ENCODE measurements around the gene SELENOW. TPM values are rescaled to one million over a fixed set of nuclear protein-coding genes. Genes with fewer than 3 reads are reported as not detected.
"Not testable (repeated sequence)": the region's sequence is repeated elsewhere in the genome, so short reads cannot be mapped to it uniquely, and the experiment has no call there.

The SELENOW gene
- total RNA-seq, 4 donors from 2014 or later: 1,363 to 1,667 (median 1,434) TPM

DNA sequence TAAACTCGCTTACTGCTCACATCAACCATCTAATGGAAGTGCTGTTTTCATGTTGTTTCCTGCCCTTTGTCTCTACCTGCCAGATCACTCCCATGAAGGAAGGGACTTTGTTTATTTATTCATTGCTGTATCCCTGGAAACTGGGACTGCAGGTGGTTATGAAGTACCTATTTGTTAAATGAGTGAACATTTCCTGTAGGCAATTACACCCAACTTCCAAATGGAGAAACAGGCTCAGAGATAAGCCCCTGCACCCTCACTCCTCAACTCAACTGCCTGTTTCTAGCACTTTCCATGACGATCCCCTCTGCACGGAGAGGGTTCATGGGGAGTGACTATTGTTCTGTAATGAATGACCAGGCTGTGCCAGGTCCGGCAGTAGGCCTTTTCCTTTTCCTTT is 1.9 kb upstream of the SELENOW start:
- WGBS: 82% methylated on average over 4 of the region's 4 CpGs

GRCh38 chr19:47777245-47778048 is 1.1 kb upstream of the SELENOW start:
- H3K4me1 ChIP-seq: peaks cover 32 to 52% (median 45%) of the 10 kb centered on the region in 4 donors
- H3K9me3 ChIP-seq; intact Hi-C loops (cut with DNase I); DNase-seq (ENCODE audit: extremely low spot score); H3K27me3 ChIP-seq: not testable (repeated sequence)
- peak overlapping the region; percentile 97 to 100 (median 98) for H3K27ac ChIP-seq (replicated peaks in 1 of 4)
- WGBS: 76% methylated on average over 20 of the region's 23 CpGs
- H3K4me3 ChIP-seq: peak overlapping the region; percentile 80 to 94 (median 90)
- H3K36me3 ChIP-seq: peaks cover 0 to 19% (median 16%) of the 10 kb centered on the region in 4 donors

More for the DNA sequence above, 1.9 kb upstream of the SELENOW start:
- H3K4me1 ChIP-seq: peaks cover 23 to 43% (median 36%) of the 10 kb centered on the region in 4 donors
- TF ChIP-seq POLR2AphosphoS5 (IDR thresholded peaks at IDR 0.05) (peak in 1 of 2 donors; percentile 38), POLR2A (IDR thresholded peaks at IDR 0.05; ENCODE audit: low read depth) (no peak)
- DNase-seq (ENCODE audit: extremely low spot score): no peak
- intact Hi-C loops (cut with DNase I): no loop called here
- H3K27ac ChIP-seq (replicated peaks in 1 of 4): peak overlapping the region in 1 of 4 donors; percentile 97
- no peaks in the 10 kb centered on the region for H3K27me3 ChIP-seq
- H3K4me3 ChIP-seq: no peak overlapping the region
- peaks cover 0 to 11% (median 9%) of the 10 kb centered on the region in 4 donors for H3K36me3 ChIP-seq
- H3K9me3 ChIP-seq: no peaks in the 10 kb centered on the region

DNA sequence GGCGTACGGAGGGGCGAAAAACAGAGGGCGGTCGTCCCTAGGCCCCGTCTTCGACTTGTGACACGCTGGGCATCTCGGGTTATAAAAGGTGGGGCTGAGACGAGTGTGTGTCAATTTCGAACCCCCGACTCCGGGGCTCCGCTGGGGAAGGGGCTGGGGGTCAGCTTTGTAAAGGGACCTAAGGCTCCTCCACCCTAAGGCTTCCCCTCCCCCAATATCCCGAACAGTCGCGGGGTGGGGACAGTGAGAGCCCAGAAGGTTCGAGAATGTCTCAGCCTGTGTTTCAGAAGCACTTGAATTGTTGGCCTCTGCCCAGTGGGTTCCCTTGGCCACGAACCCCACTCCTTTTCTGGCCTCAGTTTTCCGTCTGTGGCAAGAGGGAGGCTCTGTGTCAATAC is 450 bp downstream of the SELENOW start:
- TF ChIP-seq POLR2AphosphoS5 (IDR thresholded peaks at IDR 0.05) (peak in 1 of 2 donors; percentile 30), EP300 (IDR thresholded peaks at IDR 0.05) (no peak), POLR2A (IDR thresholded peaks at IDR 0.05; ENCODE audit: low read depth) (no peak), CTCF (IDR thresholded peaks at IDR 0.05) (no peak)
- no peaks in the 10 kb centered on the region for H3K9me3 ChIP-seq
- peaks cover 42 to 67% (median 56%) of the 10 kb centered on the region in 4 donors for H3K4me1 ChIP-seq
- peak overlapping the region; percentile 97 to 100 (median 98) for H3K27ac ChIP-seq (replicated peaks in 1 of 4)
- 2% methylated on average over 9 of the region's 20 CpGs for WGBS
- DNase-seq (ENCODE audit: extremely low spot score): no peak
- peaks cover 14 to 35% (median 31%) of the 10 kb centered on the region in 4 donors for H3K36me3 ChIP-seq
- intact Hi-C loops (cut with DNase I): no loop called here
- H3K4me3 ChIP-seq: peak overlapping the region; percentile 80 to 94 (median 90)
- no peaks in the 10 kb centered on the region for H3K27me3 ChIP-seq

GRCh38 chr19:47779524-47780214 is 1.2 kb downstream of the SELENOW start:
- no peaks in the 10 kb centered on the region for H3K27me3 ChIP-seq
- 38% methylated on average over 21 of the region's 24 CpGs for WGBS
- H3K4me3 ChIP-seq: peak overlapping the region; percentile 80 to 94 (median 90)
- peaks cover 42 to 69% (median 59%) of the 10 kb centered on the region in 4 donors for H3K4me1 ChIP-seq
- no peaks in the 10 kb centered on the region for H3K9me3 ChIP-seq
- H3K27ac ChIP-seq (replicated peaks in 1 of 4): peak overlapping the region; percentile 97 to 100 (median 98)
- no peak for TF ChIP-seq EP300 (IDR thresholded peaks at IDR 0.05)
- peak; percentile 84 to 87 for TF ChIP-seq POLR2AphosphoS5 (IDR thresholded peaks at IDR 0.05)
- no peak for TF ChIP-seq CTCF (IDR thresholded peaks at IDR 0.05)
- no peak for TF ChIP-seq POLR2A (IDR thresholded peaks at IDR 0.05; ENCODE audit: low read depth)
- no peak for DNase-seq (ENCODE audit: extremely low spot score)
- peaks cover 21 to 42% (median 38%) of the 10 kb centered on the region in 4 donors for H3K36me3 ChIP-seq
- intact Hi-C loops (cut with DNase I): loop anchor here (10.0 kb wide), 1 partner anchor 345 kb away; no protein-coding TSS in a partner anchor

- Histone ChIP-seq H3K27me3 (no peaks in the 10 kb centered on the region), H3K4me3 (peak overlapping the region; percentile 80 to 94 (median 90)), H3K9me3 (no peaks in the 10 kb centered on the region), H3K27ac (replicated peaks in 1 of 4) (peak overlapping the region; percentile 97 to 100 (median 98)), H3K36me3 (peaks cover 26 to 47% (median 43%) of the 10 kb centered on the region in 4 donors), H3K4me1 (peaks cover 42 to 69% (median 59%) of the 10 kb centered on the region in 4 donors)
- 52% methylated on average over 9 of the region's 9 CpGs for WGBS
- intact Hi-C loops (cut with DNase I): loop anchor here (10.0 kb wide), 1 partner anchor 345 kb away; no protein-coding TSS in a partner anchor
- TF ChIP-seq POLR2A (IDR thresholded peaks at IDR 0.05; ENCODE audit: low read depth) (no peak), EP300 (IDR thresholded peaks at IDR 0.05) (no peak), CTCF (IDR thresholded peaks at IDR 0.05) (no peak), POLR2AphosphoS5 (IDR thresholded peaks at IDR 0.05) (no peak)
- DNase-seq (ENCODE audit: extremely low spot score): no peak
Observed at GRCh38 chr19:47780215-47780551, 1.7 kb downstream of the SELENOW start.

Data from esophagus muscularis mucosa (tissue), 4 donors.